G401.6 (cell line): Measurements from ENCODE around the gene IFNGR1.
"Not testable (repeated sequence)": the region's sequence is repeated elsewhere in the genome, so short reads cannot be mapped to it uniquely, and the experiment has no call there.

Experiments used
- FAIRE-seq: peaks from 2 replicates; lab custom pipeline; 2012; peaks lifted over from hg19 to GRCh38; lab: Jason Lieb, UNC

The IFNGR1 gene

GRCh38 chr6:137235686-137236085 lies 16.5 kb upstream of the IFNGR1 start:
- FAIRE-seq = no peak

GRCh38 chr6:137233911-137234863 lies 15.0 kb upstream of the IFNGR1 start:
- FAIRE-seq = no peak

GRCh38 chr6:137231895-137232294 lies 12.7 kb upstream of the IFNGR1 start:
- no peak for FAIRE-seq

GRCh38 chr6:137230956-137231555 lies 11.9 kb upstream of the IFNGR1 start:
- no peak for FAIRE-seq

- FAIRE-seq = no peak
Observed at GRCh38 chr6:137230547-137230946, 11.4 kb upstream of the IFNGR1 start.

GRCh38 chr6:137229075-137229759 lies 10.0 kb upstream of the IFNGR1 start:
- FAIRE-seq = no peak

- FAIRE-seq = no peak
Observed at GRCh38 chr6:137227871-137228302, 8.7 kb upstream of the IFNGR1 start.

GRCh38 chr6:137226697-137227096 lies 7.5 kb upstream of the IFNGR1 start:
- FAIRE-seq = no peak

GRCh38 chr6:137224799-137225198 lies 5.6 kb upstream of the IFNGR1 start:
- FAIRE-seq = no peak

GRCh38 chr6:137223370-137224131 lies 4.4 kb upstream of the IFNGR1 start:
- no peak for FAIRE-seq

GRCh38 chr6:137222381-137222780 lies 3.2 kb upstream of the IFNGR1 start:
- FAIRE-seq = no peak

GRCh38 chr6:137219664-137220252 lies 573 bp upstream of the IFNGR1 start:
- no peak for FAIRE-seq

- FAIRE-seq = no peak
Observed at GRCh38 chr6:137218473-137218916, 690 bp downstream of the IFNGR1 start.

GRCh38 chr6:137217801-137218472 lies 1.2 kb downstream of the IFNGR1 start:
- no peak for FAIRE-seq

GRCh38 chr6:137216875-137217553 lies 2.2 kb downstream of the IFNGR1 start:
- no peak for FAIRE-seq

- no peak for FAIRE-seq
Observed at GRCh38 chr6:137216106-137216505, 3.1 kb downstream of the IFNGR1 start.

GRCh38 chr6:137215630-137216029 lies 3.6 kb downstream of the IFNGR1 start:
- FAIRE-seq = not testable (repeated sequence)

GRCh38 chr6:137214931-137215330 lies 4.3 kb downstream of the IFNGR1 start:
- no peak for FAIRE-seq

- FAIRE-seq = no peak
Observed at GRCh38 chr6:137213813-137214212, 5.4 kb downstream of the IFNGR1 start.

GRCh38 chr6:137213331-137213740 lies 5.8 kb downstream of the IFNGR1 start:
- no peak for FAIRE-seq

- FAIRE-seq = no peak
Observed at GRCh38 chr6:137211910-137212309, 7.3 kb downstream of the IFNGR1 start.
